EL (cell line): ENCODE measurements around the gene SPTA1.
"Not testable (repeated sequence)": the region's sequence is repeated elsewhere in the genome, so short reads cannot be mapped to it uniquely, and the experiment has no call there.

ENCODE experiments used
- DNase-seq: peaks from one replicate; pipeline ENCODE4 v3.0.0-alpha.2; 2016

SPTA1 gene

DNA sequence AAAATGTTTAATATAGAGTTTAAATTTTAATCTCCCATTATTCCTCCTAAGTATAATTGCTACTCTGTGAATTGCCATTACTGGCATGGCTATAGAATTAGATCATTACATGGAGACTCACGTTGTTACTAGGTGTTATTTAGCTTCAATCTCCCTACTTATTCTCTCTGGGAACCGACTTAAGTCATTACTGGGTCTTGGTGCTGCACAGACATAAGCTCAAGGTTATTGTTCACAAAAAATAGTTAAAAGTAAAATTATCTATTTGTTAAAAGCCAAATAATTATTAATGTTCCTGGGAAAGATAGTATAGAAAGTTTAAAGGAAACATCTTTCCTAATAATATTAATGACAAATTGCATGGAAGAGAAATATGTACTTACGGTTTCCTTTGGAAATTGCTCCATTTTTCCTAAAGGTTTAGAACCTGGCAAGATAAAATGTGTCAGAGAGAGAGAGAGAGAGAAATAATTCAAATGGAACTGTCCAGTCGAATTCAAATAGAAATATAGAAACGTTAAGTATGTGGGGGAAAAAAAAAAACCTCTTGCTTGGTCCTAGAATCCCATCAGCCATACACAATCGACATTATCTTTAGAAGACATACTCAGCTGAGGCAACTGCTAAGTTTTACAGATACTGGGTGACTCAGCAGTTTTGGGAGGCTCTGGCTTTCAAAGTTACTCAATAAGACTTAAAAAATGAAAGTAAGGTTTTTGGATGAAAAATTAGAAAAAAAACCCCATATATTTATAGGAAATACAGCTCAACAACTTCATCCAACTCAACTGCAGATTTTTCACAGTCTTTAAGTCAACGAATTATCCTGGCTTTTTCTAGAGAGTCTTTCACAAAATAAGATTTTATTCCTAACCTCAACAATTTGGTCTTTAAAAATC lies at the start of gene SPTA1:
Gene SPTA1, minus strand, starts transcription at position 605 of the 899 bp plus-strand sequence. Its CDS starts 198 bp downstream, at position 407.
- DNase-seq, result no peak

DNA sequence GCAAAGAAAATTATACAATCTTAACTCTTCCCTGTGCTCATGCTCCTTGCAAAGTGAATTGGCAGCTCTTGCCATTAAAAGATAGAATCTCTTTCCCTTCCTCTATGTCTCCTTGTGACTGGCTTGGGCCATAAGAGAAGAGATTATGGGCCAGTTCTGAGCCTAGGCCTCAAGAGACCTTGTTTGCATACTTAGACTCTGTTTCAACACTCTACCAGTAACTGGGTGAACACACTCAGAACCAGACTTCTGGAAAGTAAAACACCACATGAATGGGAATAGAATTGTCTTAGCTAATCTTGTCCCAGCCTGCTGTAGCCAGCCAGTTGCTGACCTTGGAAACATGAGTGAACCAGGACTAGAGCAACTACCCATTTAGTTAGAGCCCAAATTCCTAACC lies 49.3 kb upstream of the SPTA1 start:
- no peak for DNase-seq

DNA sequence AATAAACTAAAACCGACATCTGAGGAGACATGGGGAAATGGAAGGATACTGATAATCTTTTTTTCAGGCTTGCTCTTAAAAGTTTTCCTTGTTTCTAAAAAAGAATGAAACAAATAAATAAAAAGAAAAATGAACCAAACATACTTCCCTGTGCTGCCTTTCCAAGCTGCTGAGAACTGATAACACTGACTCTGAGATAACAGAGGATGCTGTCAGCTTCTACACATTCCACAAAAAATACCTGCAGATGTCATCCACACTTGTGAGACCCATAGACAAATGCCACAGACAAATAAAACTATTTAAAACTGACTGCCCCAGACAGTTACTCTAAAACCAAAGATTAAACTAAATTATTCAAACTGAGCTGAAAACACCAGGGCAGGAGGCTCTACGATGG lies 46.0 kb upstream of the SPTA1 start:
- no peak for DNase-seq

DNA sequence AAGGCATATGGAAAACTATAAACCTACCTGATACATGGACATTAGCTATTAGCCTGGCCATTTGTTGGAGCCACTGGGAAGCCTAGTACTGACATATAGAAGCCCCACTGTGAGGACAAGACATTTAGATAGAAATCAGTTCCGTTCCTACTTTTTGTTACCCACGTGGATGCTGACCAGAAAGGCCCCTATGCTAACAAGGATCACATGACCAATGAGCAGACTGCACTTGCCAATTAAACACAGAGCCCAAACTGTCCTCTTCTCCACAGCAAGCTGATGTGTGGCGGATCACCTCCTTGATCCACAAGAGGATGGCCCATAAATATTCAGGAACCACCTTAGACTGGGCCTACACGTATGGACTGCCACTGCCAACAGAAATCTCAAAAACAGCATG lies 45.2 kb upstream of the SPTA1 start:
- DNase-seq, result no peak

DNA sequence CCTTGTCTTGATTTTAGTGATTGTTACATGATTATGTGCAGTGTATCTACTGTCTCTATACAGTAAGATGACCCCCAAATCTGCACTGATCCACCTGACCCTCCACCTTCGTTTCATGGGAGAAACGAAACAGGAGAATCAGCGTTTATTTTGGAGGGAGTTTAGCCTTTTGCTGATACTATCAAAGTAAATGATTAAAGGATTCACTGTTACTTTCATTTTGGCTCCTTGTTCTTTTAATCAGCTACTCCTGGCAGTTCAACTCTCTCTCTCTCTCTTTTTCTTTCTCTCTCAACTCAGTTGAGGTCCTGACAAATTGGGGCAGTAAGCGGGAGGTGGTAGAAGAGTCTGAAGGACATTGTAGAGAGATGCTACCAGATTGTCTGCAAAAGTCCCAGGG lies 43.9 kb upstream of the SPTA1 start:
- no peak for DNase-seq

DNA sequence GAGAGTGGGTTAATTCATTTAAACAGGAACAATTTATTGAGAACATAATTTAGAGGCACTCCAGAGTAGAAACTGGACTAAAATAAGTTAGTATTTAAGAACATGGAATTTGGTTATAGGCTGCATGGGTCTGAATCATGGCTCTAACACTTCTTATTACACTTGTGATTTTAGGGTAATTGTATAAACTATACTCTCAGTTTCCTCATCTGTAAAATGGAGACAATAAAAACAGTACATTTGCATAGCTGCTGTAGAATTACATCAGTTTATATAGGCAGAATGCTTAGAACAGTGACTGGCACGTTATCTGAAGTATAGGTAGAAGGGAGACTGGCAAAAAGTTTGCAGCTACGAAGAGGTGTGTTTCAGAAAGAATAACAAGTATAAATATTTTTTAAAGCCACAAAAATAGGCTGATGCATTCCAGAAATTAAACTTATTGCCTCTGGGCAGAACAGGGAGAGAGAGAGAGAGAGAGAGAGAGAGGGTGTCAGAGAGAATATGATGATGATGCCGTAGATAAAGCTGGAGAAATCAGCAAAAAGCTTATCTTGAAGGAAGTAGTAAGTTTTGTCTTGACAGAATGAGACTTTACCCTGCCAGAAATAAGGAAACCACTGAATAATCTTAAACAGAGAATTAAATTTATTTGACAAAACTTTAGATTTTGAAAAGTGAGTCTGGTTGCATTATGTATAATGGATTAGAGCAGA lies 42.2 kb upstream of the SPTA1 start:
- DNase-seq, result no peak

DNA sequence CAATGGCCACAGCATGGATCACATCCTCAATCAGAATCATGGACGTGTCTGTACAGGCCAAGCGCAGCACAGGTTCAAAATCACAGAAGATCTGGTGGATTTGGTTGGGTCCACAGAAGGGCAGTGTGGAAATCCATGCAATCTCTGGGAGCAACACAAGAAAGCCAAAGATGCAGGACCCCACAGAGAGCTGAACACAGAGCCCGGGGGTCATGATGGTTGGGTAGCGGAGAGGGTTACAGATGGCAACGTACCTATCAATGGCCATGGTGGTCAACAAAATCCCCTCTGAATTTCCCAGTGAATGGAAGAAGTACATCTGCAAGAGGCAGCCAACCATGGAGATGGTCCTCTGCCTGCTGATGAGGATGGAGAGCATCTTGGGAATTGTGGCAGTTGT lies 37.9 kb upstream of the SPTA1 start:
- DNase-seq, result no peak

- DNase-seq, result no peak
These were observed 34.1 kb upstream of the SPTA1 start, which contains the start of gene OR6K3 for GRCh38 chr1:158720620-158721019. Gene OR6K3, minus strand, starts transcription at chr1:158720720. Its CDS starts 2,605 bp downstream, at chr1:158718115.

GRCh38 chr1:158719664-158720063 lies 33.1 kb upstream of the SPTA1 start:
- no peak for DNase-seq

- DNase-seq, result no peak
These were observed 30.8 kb upstream of the SPTA1 start for GRCh38 chr1:158717344-158717743.

DNA sequence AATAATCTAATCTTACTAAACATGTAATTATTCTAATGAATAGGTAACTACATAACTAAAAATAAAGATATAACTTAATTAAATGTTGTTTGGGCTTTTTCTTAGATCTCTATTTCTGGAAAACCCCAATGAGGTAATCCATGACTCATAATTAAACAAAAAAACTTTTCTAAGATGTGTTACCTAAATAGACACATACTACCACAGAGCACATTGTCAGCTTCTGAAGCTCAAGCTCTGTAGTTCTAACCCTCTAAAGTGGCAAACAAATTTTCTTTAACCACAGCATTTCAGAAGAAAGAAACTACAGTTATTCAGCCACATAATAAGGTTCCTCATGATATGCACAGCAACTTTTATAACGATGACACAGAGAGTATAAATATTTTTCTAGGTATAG lies 29.8 kb upstream of the SPTA1 start:
- DNase-seq, result no peak

GRCh38 chr1:158714754-158715153 lies 28.2 kb upstream of the SPTA1 start:
- DNase-seq, result no peak

- no peak for DNase-seq
These were observed 24.6 kb upstream of the SPTA1 start for GRCh38 chr1:158711098-158711497.

DNA sequence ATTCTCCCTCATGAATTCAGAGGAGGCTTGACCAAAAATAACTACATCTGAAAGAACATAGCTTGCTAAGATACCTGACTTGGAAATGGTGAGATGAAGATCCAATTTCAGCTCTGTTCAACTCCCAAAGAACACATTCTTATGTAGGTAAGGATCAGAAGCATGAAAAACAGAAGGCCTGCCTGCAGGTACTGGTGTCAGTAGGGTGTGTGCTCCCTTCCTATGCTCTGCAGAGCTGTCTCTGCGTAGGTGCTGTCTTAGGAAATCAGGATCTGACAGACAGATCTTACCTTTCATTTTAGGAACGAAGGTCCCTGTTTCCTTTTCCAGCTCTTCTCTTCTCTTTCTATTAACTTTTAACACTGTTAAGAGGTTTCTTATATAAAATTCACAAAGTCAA lies 19.6 kb upstream of the SPTA1 start:
- DNase-seq, result no peak

- no peak for DNase-seq
These were observed 14.0 kb upstream of the SPTA1 start, which contains the start of gene OR6K2 for GRCh38 chr1:158700552-158700951. Gene OR6K2, minus strand, starts transcription at chr1:158700652. Its CDS starts 0 bp downstream, at chr1:158700652.

DNA sequence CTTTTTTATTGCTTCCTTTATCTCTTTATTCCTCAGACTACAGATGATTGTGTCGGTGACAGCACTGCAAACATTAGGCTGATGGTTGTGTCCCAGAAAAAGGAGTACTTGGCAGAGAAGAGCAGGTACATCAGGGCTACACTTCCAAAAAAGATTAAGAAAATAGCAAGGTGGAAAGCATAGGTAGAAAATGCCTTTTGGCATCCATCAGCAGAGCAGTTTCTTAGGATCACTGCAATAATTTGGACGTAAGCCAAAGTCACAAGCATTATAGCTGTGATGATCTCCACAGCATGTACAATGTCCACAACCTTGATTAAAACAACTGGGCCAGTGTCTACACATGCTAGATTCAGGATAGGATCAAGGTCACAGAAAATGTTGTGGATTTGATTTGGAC lies 8.1 kb upstream of the SPTA1 start:
- no peak for DNase-seq

GRCh38 chr1:158692356-158692755 lies 5.8 kb upstream of the SPTA1 start:
- DNase-seq, result no peak

DNA sequence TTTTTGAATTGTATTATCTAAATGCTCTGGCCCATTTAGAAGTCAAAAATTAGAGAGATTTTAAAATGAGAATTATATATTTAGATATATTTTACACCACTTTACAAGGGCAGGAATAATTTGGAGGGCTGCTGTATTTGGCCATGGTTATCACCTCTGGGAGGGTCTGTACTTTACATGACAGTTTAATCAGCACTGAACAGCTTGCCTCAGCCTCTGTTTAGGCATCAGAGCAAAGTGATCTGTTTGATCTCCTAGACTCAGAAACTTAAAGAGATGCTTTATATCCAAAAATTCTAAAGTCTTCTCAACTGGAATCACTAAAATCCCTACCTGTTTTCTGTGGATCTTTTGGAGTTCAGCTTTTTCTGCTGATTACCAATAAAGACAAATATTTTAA lies 5.4 kb upstream of the SPTA1 start:
- DNase-seq, result no peak

GRCh38 chr1:158691149-158691548 lies 4.6 kb upstream of the SPTA1 start:
- not testable (repeated sequence) for DNase-seq

DNA sequence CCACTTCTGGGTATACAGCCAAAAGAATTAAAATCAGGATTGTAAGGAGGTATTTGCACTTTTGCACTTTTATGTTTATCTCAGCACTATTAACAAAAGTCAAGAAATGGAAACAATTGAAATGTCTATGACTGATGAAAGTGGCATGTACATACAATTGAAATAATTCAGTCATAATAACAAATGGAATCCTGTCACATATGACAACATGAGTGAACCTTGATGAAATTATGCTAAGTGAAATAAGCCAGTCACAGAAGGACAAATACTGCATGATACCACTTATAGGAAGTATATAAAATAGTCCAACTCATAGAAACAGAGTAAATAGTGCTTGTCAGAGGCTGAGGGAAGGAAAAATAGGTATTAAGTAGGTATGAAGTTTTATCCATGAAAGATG lies 3.4 kb upstream of the SPTA1 start:
- DNase-seq, result no peak

DNA sequence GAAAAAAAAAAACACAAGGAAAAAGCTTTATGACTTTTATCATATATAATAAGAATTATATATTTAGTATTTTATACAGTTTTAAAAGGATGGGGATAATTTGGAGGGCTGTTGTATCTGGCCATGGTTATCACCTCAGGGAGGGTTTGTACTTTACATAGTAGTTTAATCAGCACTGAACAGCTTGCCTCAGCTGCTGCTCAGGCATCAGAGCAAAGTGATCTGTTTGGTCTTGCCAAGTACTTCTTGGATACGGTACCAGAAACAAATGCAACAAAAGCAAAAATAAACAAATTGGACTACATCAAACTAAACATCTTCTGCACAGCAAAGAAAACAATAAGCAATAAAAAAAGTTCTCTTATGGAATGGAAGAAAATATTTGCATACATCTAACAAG lies 2.6 kb upstream of the SPTA1 start:
- DNase-seq, result no peak

DNA sequence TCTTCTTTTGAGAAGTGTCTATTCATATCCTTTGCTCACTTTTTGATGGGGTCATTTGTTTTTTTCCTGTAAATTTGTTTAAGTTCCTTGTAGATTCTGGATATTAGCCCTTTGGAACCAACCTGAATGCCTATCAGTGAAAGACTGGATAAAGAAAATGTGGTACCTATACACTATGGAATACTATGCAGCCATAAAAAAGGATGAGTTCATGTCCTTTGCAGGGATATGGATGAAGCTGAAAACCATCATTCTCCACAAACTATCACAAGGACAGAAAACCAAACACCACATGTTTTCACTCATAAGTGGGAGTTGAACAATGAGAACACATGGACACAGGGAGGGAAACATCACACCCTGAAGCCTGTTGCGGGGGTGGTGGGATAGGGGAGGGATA lies 1.8 kb upstream of the SPTA1 start:
- not testable (repeated sequence) for DNase-seq

DNA sequence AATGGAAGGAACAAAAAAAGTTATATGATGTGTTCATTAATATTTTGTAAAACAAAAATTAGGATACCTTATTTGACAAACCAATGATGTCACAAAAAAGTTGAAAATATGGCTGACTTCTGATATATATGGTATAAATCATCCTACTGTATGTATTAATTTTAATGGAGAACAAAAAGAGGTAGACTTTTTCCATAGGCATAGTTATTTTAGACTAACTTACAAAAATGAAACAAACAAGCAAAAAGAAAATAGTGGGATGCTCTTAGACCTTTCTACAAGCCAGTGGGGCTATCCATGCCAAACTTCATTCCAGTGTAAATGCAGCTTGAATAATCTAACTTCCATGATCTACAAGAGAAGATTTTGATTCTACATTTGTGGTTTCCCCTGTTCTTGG lies 522 bp upstream of the SPTA1 start:
- DNase-seq, result no peak

- no peak for DNase-seq
These were observed 1.4 kb downstream of the SPTA1 start for GRCh38 chr1:158685085-158685484.
